CD4-positive, alpha-beta T cell treated with Interferon gamma for 1 hour (primary cell): ENCODE data around the gene SEPTIN2.
"Not testable (repeated sequence)": the region's sequence is repeated elsewhere in the genome, so short reads cannot be mapped to it uniquely, and the experiment has no call there.

ENCODE experiments used
- DNase-seq: peaks from one replicate; pipeline ENCODE4 v3.0.0-alpha.2; 2020

Gene SEPTIN2

GRCh38 chr2:241390301-241391206, 74.8 kb downstream of the SEPTIN2 start:
- no peak for DNase-seq

GRCh38 chr2:241391892-241392665, 76.4 kb downstream of the SEPTIN2 start:
- DNase-seq: no peak

GRCh38 chr2:241392753-241393152, 77.0 kb downstream of the SEPTIN2 start:
- not testable (repeated sequence) for DNase-seq

- no peak for DNase-seq
Measured at GRCh38 chr2:241393524-241394196, 77.9 kb downstream of the SEPTIN2 start.

GRCh38 chr2:241396809-241397208, 81.1 kb downstream of the SEPTIN2 start:
- not testable (repeated sequence) for DNase-seq

- no peak for DNase-seq
Measured at GRCh38 chr2:241399941-241400922, 84.5 kb downstream of the SEPTIN2 start.
